ENCODE results near the gene AHCYL2.
"Not testable (repeated sequence)": the region's sequence is repeated elsewhere in the genome, so short reads cannot be mapped to it uniquely, and the experiment has no call there.

Gene AHCYL2

GRCh38 chr7:129299889-129300288 lies 75.1 kb downstream of the AHCYL2 start:
- Mint-ChIP-seq H3K27me3 (no peaks in the 10 kb centered on the region), H3K9me3 (peaks cover 0 to 1% of the 10 kb centered on the region in 2 donors), H3K4me1 (ENCODE audit: low read depth in 2 of 2) (peaks cover 0 to 14% of the 10 kb centered on the region in 2 donors), H3K27ac (no peak overlapping the region), H3K4me3 (no peak overlapping the region), H3K36me3 (ENCODE audit: insufficient read depth) (no peaks in the 10 kb centered on the region)
- no peak for DNase-seq
- ATAC-seq (replicated peaks): no peak

GRCh38 chr7:129300299-129300698 lies 75.5 kb downstream of the AHCYL2 start:
- peaks cover 0 to 14% of the 10 kb centered on the region in 2 donors for H3K4me1 Mint-ChIP-seq (ENCODE audit: low read depth in 2 of 2)
- not testable (repeated sequence) for ATAC-seq (replicated peaks); H3K9me3 Mint-ChIP-seq

GRCh38 chr7:129307592-129307991 lies 82.8 kb downstream of the AHCYL2 start:
- no peak for DNase-seq
- Mint-ChIP-seq H3K4me3 (no peak overlapping the region), H3K36me3 (ENCODE audit: insufficient read depth) (no peaks in the 10 kb centered on the region)

More at GRCh38 chr7:129300299-129300698, 75.5 kb downstream of the AHCYL2 start:
- not testable (repeated sequence) for H3K27ac Mint-ChIP-seq; H3K27me3 Mint-ChIP-seq; H3K4me3 Mint-ChIP-seq; H3K36me3 Mint-ChIP-seq (ENCODE audit: insufficient read depth); DNase-seq

GRCh38 chr7:129308047-129308446 lies 83.2 kb downstream of the AHCYL2 start:
- no peaks in the 10 kb centered on the region for H3K36me3 Mint-ChIP-seq (ENCODE audit: insufficient read depth)

More at GRCh38 chr7:129307592-129307991, 82.8 kb downstream of the AHCYL2 start:
- Mint-ChIP-seq H3K4me1 (ENCODE audit: low read depth in 2 of 2) (peaks cover 7 to 26% of the 10 kb centered on the region in 2 donors), H3K27me3 (no peaks in the 10 kb centered on the region), H3K27ac (no peak overlapping the region), H3K9me3 (peaks cover 0 to 1% of the 10 kb centered on the region in 2 donors)
- ATAC-seq (replicated peaks): no peak

GRCh38 chr7:129311429-129311828 lies 86.6 kb downstream of the AHCYL2 start:
- H3K4me3 Mint-ChIP-seq: no peak overlapping the region
- ATAC-seq (replicated peaks) (no peak), DNase-seq (no peak)
- no peaks in the 10 kb centered on the region for H3K27me3 Mint-ChIP-seq
- H3K27ac Mint-ChIP-seq: no peak overlapping the region
- H3K36me3 Mint-ChIP-seq (ENCODE audit: insufficient read depth): no peaks in the 10 kb centered on the region
- H3K9me3 Mint-ChIP-seq: no peaks in the 10 kb centered on the region
- peaks cover 4 to 7% of the 10 kb centered on the region in 2 donors for H3K4me1 Mint-ChIP-seq (ENCODE audit: low read depth in 2 of 2)

More at GRCh38 chr7:129308047-129308446, 83.2 kb downstream of the AHCYL2 start:
- Mint-ChIP-seq H3K27me3 (no peaks in the 10 kb centered on the region), H3K4me1 (ENCODE audit: low read depth in 2 of 2) (peaks cover 7 to 26% of the 10 kb centered on the region in 2 donors), H3K4me3 (no peak overlapping the region), H3K9me3 (peaks cover 0 to 1% of the 10 kb centered on the region in 2 donors), H3K27ac (no peak overlapping the region)
- DNase-seq: no peak
- ATAC-seq (replicated peaks): no peak

- Mint-ChIP-seq H3K36me3 (ENCODE audit: insufficient read depth) (no peaks in the 10 kb centered on the region), H3K9me3 (no peaks in the 10 kb centered on the region), H3K4me1 (ENCODE audit: low read depth in 2 of 2) (peaks cover 0 to 7% of the 10 kb centered on the region in 2 donors), H3K27me3 (no peaks in the 10 kb centered on the region), H3K27ac (no peak overlapping the region), H3K4me3 (no peak overlapping the region)
- DNase-seq: no peak
- ATAC-seq (replicated peaks): no peak
Observed at GRCh38 chr7:129313282-129313681, 88.5 kb downstream of the AHCYL2 start.

- no peaks in the 10 kb centered on the region for H3K9me3 Mint-ChIP-seq
- no peaks in the 10 kb centered on the region for H3K36me3 Mint-ChIP-seq (ENCODE audit: insufficient read depth)
- no peak for DNase-seq
Observed at GRCh38 chr7:129315960-129316359, 91.1 kb downstream of the AHCYL2 start.

GRCh38 chr7:129317450-129317849 lies 92.6 kb downstream of the AHCYL2 start:
- peaks cover 3% of the 10 kb centered on the region for H3K36me3 Mint-ChIP-seq (ENCODE audit: insufficient read depth)
- ATAC-seq (replicated peaks): no peak

More at GRCh38 chr7:129315960-129316359, 91.1 kb downstream of the AHCYL2 start:
- ATAC-seq (replicated peaks): no peak
- H3K27me3 Mint-ChIP-seq: no peaks in the 10 kb centered on the region
- H3K4me1 Mint-ChIP-seq (ENCODE audit: low read depth in 2 of 2): no peaks in the 10 kb centered on the region
- no peak overlapping the region for H3K27ac Mint-ChIP-seq
- no peak overlapping the region for H3K4me3 Mint-ChIP-seq

GRCh38 chr7:129327076-129327475 lies 102.2 kb downstream of the AHCYL2 start:
- H3K27me3 Mint-ChIP-seq: no peaks in the 10 kb centered on the region
- no peak overlapping the region for H3K4me3 Mint-ChIP-seq
- peaks cover 7% of the 10 kb centered on the region for H3K36me3 Mint-ChIP-seq (ENCODE audit: insufficient read depth)
- DNase-seq (no peak), ATAC-seq (replicated peaks) (no peak)
- no peaks in the 10 kb centered on the region for H3K4me1 Mint-ChIP-seq (ENCODE audit: low read depth in 2 of 2)
- no peak overlapping the region for H3K27ac Mint-ChIP-seq
- H3K9me3 Mint-ChIP-seq: peaks cover 0 to 1% of the 10 kb centered on the region in 2 donors

More at GRCh38 chr7:129317450-129317849, 92.6 kb downstream of the AHCYL2 start:
- DNase-seq: no peak
- Mint-ChIP-seq H3K4me3 (no peak overlapping the region), H3K27me3 (no peaks in the 10 kb centered on the region), H3K27ac (no peak overlapping the region), H3K4me1 (ENCODE audit: low read depth in 2 of 2) (no peaks in the 10 kb centered on the region), H3K9me3 (no peaks in the 10 kb centered on the region)

- H3K9me3 Mint-ChIP-seq: no peaks in the 10 kb centered on the region
- no peak overlapping the region for H3K4me3 Mint-ChIP-seq
- H3K4me1 Mint-ChIP-seq (ENCODE audit: low read depth in 2 of 2): no peaks in the 10 kb centered on the region
- ATAC-seq (replicated peaks) (no peak), DNase-seq (no peak)
- H3K27me3 Mint-ChIP-seq: no peaks in the 10 kb centered on the region
- H3K36me3 Mint-ChIP-seq (ENCODE audit: insufficient read depth): no peaks in the 10 kb centered on the region
- H3K27ac Mint-ChIP-seq: no peak overlapping the region
Observed at GRCh38 chr7:129332254-129333035, 107.6 kb downstream of the AHCYL2 start.

GRCh38 chr7:129334473-129334872 lies 109.6 kb downstream of the AHCYL2 start:
- DNase-seq: no peak
- H3K27me3 Mint-ChIP-seq: no peaks in the 10 kb centered on the region
- no peaks in the 10 kb centered on the region for H3K4me1 Mint-ChIP-seq (ENCODE audit: low read depth in 2 of 2)
- no peak for ATAC-seq (replicated peaks)
- no peak overlapping the region for H3K27ac Mint-ChIP-seq
- no peak overlapping the region for H3K4me3 Mint-ChIP-seq
- H3K36me3 Mint-ChIP-seq (ENCODE audit: insufficient read depth): no peaks in the 10 kb centered on the region
- H3K9me3 Mint-ChIP-seq: no peaks in the 10 kb centered on the region

GRCh38 chr7:129338450-129338849 lies 113.6 kb downstream of the AHCYL2 start:
- Mint-ChIP-seq H3K9me3 (no peaks in the 10 kb centered on the region), H3K4me3 (no peak overlapping the region), H3K4me1 (ENCODE audit: low read depth in 2 of 2) (peaks cover 3 to 9% of the 10 kb centered on the region in 2 donors), H3K27me3 (no peaks in the 10 kb centered on the region), H3K27ac (no peak overlapping the region), H3K36me3 (ENCODE audit: insufficient read depth) (no peaks in the 10 kb centered on the region)
- no peak for DNase-seq
- ATAC-seq (replicated peaks): no peak

GRCh38 chr7:129341212-129341611 lies 116.4 kb downstream of the AHCYL2 start:
- Mint-ChIP-seq H3K27me3 (no peaks in the 10 kb centered on the region), H3K4me3 (no peak overlapping the region), H3K36me3 (ENCODE audit: insufficient read depth) (no peaks in the 10 kb centered on the region), H3K4me1 (ENCODE audit: low read depth in 2 of 2) (peaks cover 8 to 13% of the 10 kb centered on the region in 2 donors), H3K27ac (peak overlapping the region; percentile 16 to 42), H3K9me3 (no peaks in the 10 kb centered on the region)
- DNase-seq (no peak), ATAC-seq (replicated peaks) (no peak)
